ENCODE measurements around the gene SLC35E2B.

The SLC35E2B gene

GRCh38 chr1:1630191-1630964, 62.2 kb downstream of the SLC35E2B start:
- Histone ChIP-seq H3K4ac (ENCODE audit: low read depth, low read length) (peak overlapping the region; percentile 19), H3K4me1 (ENCODE audit: control insufficient read depth, low read depth, low read length) (no peaks in the 10 kb centered on the region), H3K79me1 (ENCODE audit: low read length) (no peaks in the 10 kb centered on the region), H2BK5ac (ENCODE audit: low read length) (no peak overlapping the region), H2BK120ac (ENCODE audit: low read depth, low read length) (no peak overlapping the region), H3K9ac (ENCODE audit: low read length) (no peak overlapping the region), H3K4me3 (ENCODE audit: low read length) (no peak overlapping the region), H4K5ac (ENCODE audit: low read length) (no peak overlapping the region), H3K23ac (ENCODE audit: low read length) (no peak overlapping the region), H3K4me2 (ENCODE audit: low read length) (no peak overlapping the region), H3K18ac (ENCODE audit: low read length) (peak overlapping the region; percentile 42), H2BK15ac (replicated peaks; ENCODE audit: low read depth) (no peak overlapping the region), H3K27me3 (ENCODE audit: insufficient read depth, low read length, poor library complexity) (peaks cover 2% of the 10 kb centered on the region), H4K8ac (ENCODE audit: low read depth, low read length) (no peak overlapping the region), H3K36me3 (ENCODE audit: control insufficient read depth, insufficient read depth, low read length) (no peaks in the 10 kb centered on the region), H3K56ac (ENCODE audit: low read length) (peak overlapping the region; percentile 60), H2AK5ac (ENCODE audit: low read length) (no peak overlapping the region), H3K27ac (ENCODE audit: low read depth, low read length) (peak overlapping the region; percentile 6), H3K79me2 (ENCODE audit: control insufficient read depth, insufficient read depth, low read length) (no peaks in the 10 kb centered on the region)
- peak; percentile 97 for DNase-seq
- whole genome bisulfite sequencing (ENCODE audit: extremely low coverage, insufficient coverage, low lambda C conversion rate) = no CpG with 5 or more reads among the region's 81 CpGs

- Histone ChIP-seq H3K27me3 (ENCODE audit: insufficient read depth, low read length, poor library complexity) (peaks cover 2% of the 10 kb centered on the region), H3K27ac (ENCODE audit: low read depth, low read length) (peak overlapping the region; percentile 33), H3K4ac (ENCODE audit: low read depth, low read length) (no peak overlapping the region), H3K36me3 (ENCODE audit: control insufficient read depth, insufficient read depth, low read length) (no peaks in the 10 kb centered on the region), H3K18ac (ENCODE audit: low read length) (peak overlapping the region; percentile 42), H3K4me2 (ENCODE audit: low read length) (peak overlapping the region; percentile 62), H2AK5ac (ENCODE audit: low read length) (no peak overlapping the region), H3K79me1 (ENCODE audit: low read length) (no peaks in the 10 kb centered on the region), H3K9ac (ENCODE audit: low read length) (peak overlapping the region; percentile 79), H2BK5ac (ENCODE audit: low read length) (no peak overlapping the region), H2BK120ac (ENCODE audit: low read depth, low read length) (no peak overlapping the region), H3K23ac (ENCODE audit: low read length) (no peak overlapping the region), H3K79me2 (ENCODE audit: control insufficient read depth, insufficient read depth, low read length) (no peaks in the 10 kb centered on the region), H4K8ac (ENCODE audit: low read depth, low read length) (no peak overlapping the region), H3K4me1 (ENCODE audit: control insufficient read depth, low read depth, low read length) (no peaks in the 10 kb centered on the region), H4K5ac (ENCODE audit: low read length) (no peak overlapping the region), H2BK15ac (replicated peaks; ENCODE audit: low read depth) (no peak overlapping the region), H3K4me3 (ENCODE audit: low read length) (peak overlapping the region; percentile 43), H3K56ac (ENCODE audit: low read length) (peak overlapping the region; percentile 87)
- DNase-seq = peak; percentile 83
- WGBS (ENCODE audit: extremely low coverage, insufficient coverage, low lambda C conversion rate) = no CpG with 5 or more reads among the region's 48 CpGs
Observed at GRCh38 chr1:1629430-1630190, 63.0 kb downstream of the SLC35E2B start.

GRCh38 chr1:1628754-1629429, 63.7 kb downstream of the SLC35E2B start:
- no CpG with 5 or more reads among the region's 53 CpGs for WGBS (ENCODE audit: extremely low coverage, insufficient coverage, low lambda C conversion rate)
- H2BK15ac ChIP-seq (replicated peaks; ENCODE audit: low read depth) = no peak overlapping the region

GRCh38 chr1:1627829-1628753, 64.5 kb downstream of the SLC35E2B start:
- Histone ChIP-seq H2BK120ac (ENCODE audit: low read depth, low read length) (no peak overlapping the region), H4K5ac (ENCODE audit: low read length) (no peak overlapping the region), H3K4me2 (ENCODE audit: low read length) (no peak overlapping the region), H3K27me3 (ENCODE audit: insufficient read depth, low read length, poor library complexity) (peaks cover 2% of the 10 kb centered on the region), H3K79me1 (ENCODE audit: low read length) (no peaks in the 10 kb centered on the region), H4K8ac (ENCODE audit: low read depth, low read length) (no peak overlapping the region), H3K56ac (ENCODE audit: low read length) (peak overlapping the region; percentile 87), H2BK5ac (ENCODE audit: low read length) (no peak overlapping the region), H3K4ac (ENCODE audit: low read depth, low read length) (no peak overlapping the region), H3K9ac (ENCODE audit: low read length) (no peak overlapping the region), H3K4me3 (ENCODE audit: low read length) (no peak overlapping the region), H3K18ac (ENCODE audit: low read length) (no peak overlapping the region), H3K36me3 (ENCODE audit: control insufficient read depth, insufficient read depth, low read length) (no peaks in the 10 kb centered on the region), H2AK5ac (ENCODE audit: low read length) (no peak overlapping the region), H3K79me2 (ENCODE audit: control insufficient read depth, insufficient read depth, low read length) (no peaks in the 10 kb centered on the region), H3K27ac (ENCODE audit: low read depth, low read length) (no peak overlapping the region), H3K23ac (ENCODE audit: low read length) (no peak overlapping the region), H3K4me1 (ENCODE audit: control insufficient read depth, low read depth, low read length) (no peaks in the 10 kb centered on the region), H2BK15ac (replicated peaks; ENCODE audit: low read depth) (no peak overlapping the region)
- DNase-seq = no peak
- no CpG with 5 or more reads among the region's 53 CpGs for WGBS (ENCODE audit: extremely low coverage, insufficient coverage, low lambda C conversion rate)

More at GRCh38 chr1:1628754-1629429, 63.7 kb downstream of the SLC35E2B start:
- DNase-seq = peak; percentile 65
- Histone ChIP-seq H4K5ac (ENCODE audit: low read length) (no peak overlapping the region), H3K9ac (ENCODE audit: low read length) (peak overlapping the region; percentile 79), H3K4me1 (ENCODE audit: control insufficient read depth, low read depth, low read length) (no peaks in the 10 kb centered on the region), H2BK5ac (ENCODE audit: low read length) (no peak overlapping the region), H3K4me3 (ENCODE audit: low read length) (peak overlapping the region; percentile 43), H3K27me3 (ENCODE audit: insufficient read depth, low read length, poor library complexity) (peaks cover 2% of the 10 kb centered on the region), H3K56ac (ENCODE audit: low read length) (peak overlapping the region; percentile 87), H3K79me1 (ENCODE audit: low read length) (no peaks in the 10 kb centered on the region), H2AK5ac (ENCODE audit: low read length) (no peak overlapping the region), H3K79me2 (ENCODE audit: control insufficient read depth, insufficient read depth, low read length) (no peaks in the 10 kb centered on the region), H2BK120ac (ENCODE audit: low read depth, low read length) (no peak overlapping the region), H4K8ac (ENCODE audit: low read depth, low read length) (no peak overlapping the region), H3K4me2 (ENCODE audit: low read length) (peak overlapping the region; percentile 62), H3K23ac (ENCODE audit: low read length) (no peak overlapping the region), H3K18ac (ENCODE audit: low read length) (peak overlapping the region; percentile 42), H3K4ac (ENCODE audit: low read depth, low read length) (no peak overlapping the region), H3K27ac (ENCODE audit: low read depth, low read length) (peak overlapping the region; percentile 33), H3K36me3 (ENCODE audit: control insufficient read depth, insufficient read depth, low read length) (no peaks in the 10 kb centered on the region)

DNA sequence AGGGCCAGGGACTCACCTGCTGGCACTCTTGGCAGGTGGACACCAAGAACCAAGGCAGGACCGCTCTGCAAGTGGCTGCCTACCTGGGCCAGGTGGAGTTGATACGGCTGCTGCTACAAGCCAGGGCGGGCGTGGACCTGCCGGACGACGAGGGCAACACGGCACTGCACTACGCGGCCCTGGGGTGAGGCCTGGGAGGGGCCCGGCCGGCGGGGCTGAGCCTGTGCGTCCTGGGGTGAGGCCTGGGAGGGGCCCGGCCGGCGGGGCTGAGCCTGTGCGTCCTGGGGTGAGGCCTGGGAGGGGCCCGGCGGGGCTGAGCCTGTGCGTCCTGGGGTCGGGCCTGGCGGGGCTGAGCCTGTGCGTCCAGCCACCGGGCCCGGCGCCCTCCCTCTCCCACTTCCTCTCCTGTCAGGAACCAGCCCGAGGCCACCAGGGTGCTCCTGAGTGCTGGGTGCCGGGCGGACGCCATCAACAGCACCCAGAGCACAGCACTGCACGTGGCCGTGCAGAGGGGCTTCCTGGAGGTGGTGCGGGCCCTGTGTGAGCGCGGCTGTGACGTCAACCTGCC, 65.2 kb downstream of the SLC35E2B start:
- H3K36me3 ChIP-seq (ENCODE audit: control insufficient read depth, insufficient read depth, low read length) = no peaks in the 10 kb centered on the region
- no peaks in the 10 kb centered on the region for H3K79me1 ChIP-seq (ENCODE audit: low read length)
- H3K79me2 ChIP-seq (ENCODE audit: control insufficient read depth, insufficient read depth, low read length) = no peaks in the 10 kb centered on the region
- H2BK5ac ChIP-seq (ENCODE audit: low read length) = no peak overlapping the region
- no peak overlapping the region for H4K8ac ChIP-seq (ENCODE audit: low read depth, low read length)
- no peak for DNase-seq
- H2AK5ac ChIP-seq (ENCODE audit: low read length) = no peak overlapping the region
- no CpG with 5 or more reads among the region's 37 CpGs for WGBS (ENCODE audit: extremely low coverage, insufficient coverage, low lambda C conversion rate)
- H2BK120ac ChIP-seq (ENCODE audit: low read depth, low read length) = no peak overlapping the region
- H3K27ac ChIP-seq (ENCODE audit: low read depth, low read length) = no peak overlapping the region
- H3K9ac ChIP-seq (ENCODE audit: low read length) = no peak overlapping the region
- H3K4ac ChIP-seq (ENCODE audit: low read depth, low read length) = no peak overlapping the region
- H3K27me3 ChIP-seq (ENCODE audit: insufficient read depth, low read length, poor library complexity) = peaks cover 2% of the 10 kb centered on the region
- no peaks in the 10 kb centered on the region for H3K4me1 ChIP-seq (ENCODE audit: control insufficient read depth, low read depth, low read length)
- no peak overlapping the region for H3K4me3 ChIP-seq (ENCODE audit: low read length)
- no peak overlapping the region for H3K18ac ChIP-seq (ENCODE audit: low read length)
- no peak overlapping the region for H2BK15ac ChIP-seq (replicated peaks; ENCODE audit: low read depth)
- H3K56ac ChIP-seq (ENCODE audit: low read length) = no peak overlapping the region
- no peak overlapping the region for H3K4me2 ChIP-seq (ENCODE audit: low read length)
- H3K23ac ChIP-seq (ENCODE audit: low read length) = no peak overlapping the region
- no peak overlapping the region for H4K5ac ChIP-seq (ENCODE audit: low read length)
